Measurements from ENCODE around the gene SLC39A11.
A peak's percentile ranks its signal among the peaks of the same experiment; 100 is the strongest.
"Not testable (repeated sequence)": the region's sequence is repeated elsewhere in the genome, so short reads cannot be mapped to it uniquely, and the experiment has no call there.

Gene SLC39A11

GRCh38 chr17:73092523-73093135, at the start of gene SLC39A11:
Gene SLC39A11, minus strand, starts transcription at chr17:73092688. Its CDS starts 3,924 bp downstream, at chr17:73088764.
- peak; percentile 94 for DNase-seq

GRCh38 chr17:73141411-73141810, 48.9 kb upstream of the SLC39A11 start:
- DNase-seq: no peak

GRCh38 chr17:73140566-73140965, 48.1 kb upstream of the SLC39A11 start:
- no peak for DNase-seq

- no peak for DNase-seq
Observed at GRCh38 chr17:73139296-73139695, 46.8 kb upstream of the SLC39A11 start.

- DNase-seq: no peak
Observed at GRCh38 chr17:73138541-73139138, 46.2 kb upstream of the SLC39A11 start.

- no peak for DNase-seq
Observed at GRCh38 chr17:73137376-73137775, 44.9 kb upstream of the SLC39A11 start.

GRCh38 chr17:73135766-73136165, 43.3 kb upstream of the SLC39A11 start:
- DNase-seq: no peak

- no peak for DNase-seq
Observed at GRCh38 chr17:73133911-73134649, 41.6 kb upstream of the SLC39A11 start.

GRCh38 chr17:73132085-73132492, 39.6 kb upstream of the SLC39A11 start:
- no peak for DNase-seq

GRCh38 chr17:73131439-73131838, 39.0 kb upstream of the SLC39A11 start:
- DNase-seq: not testable (repeated sequence)

GRCh38 chr17:73130977-73131376, 38.5 kb upstream of the SLC39A11 start:
- no peak for DNase-seq

GRCh38 chr17:73128496-73128895, 36.0 kb upstream of the SLC39A11 start:
- no peak for DNase-seq

- peak; percentile 53 for DNase-seq
Observed at GRCh38 chr17:73126716-73127473, 34.4 kb upstream of the SLC39A11 start.

GRCh38 chr17:73123606-73124320, 31.3 kb upstream of the SLC39A11 start:
- DNase-seq: no peak

GRCh38 chr17:73122953-73123605, 30.6 kb upstream of the SLC39A11 start:
- no peak for DNase-seq

- no peak for DNase-seq
Observed at GRCh38 chr17:73121506-73121905, 29.0 kb upstream of the SLC39A11 start.

GRCh38 chr17:73119631-73120030, 27.1 kb upstream of the SLC39A11 start:
- DNase-seq: no peak

GRCh38 chr17:73118951-73119391, 26.5 kb upstream of the SLC39A11 start:
- no peak for DNase-seq

- no peak for DNase-seq
Observed at GRCh38 chr17:73118139-73118538, 25.7 kb upstream of the SLC39A11 start.

GRCh38 chr17:73112246-73112645, 19.8 kb upstream of the SLC39A11 start:
- DNase-seq: no peak

- no peak for DNase-seq
Observed at GRCh38 chr17:73111386-73111785, 18.9 kb upstream of the SLC39A11 start.

- DNase-seq: no peak
Observed at GRCh38 chr17:73107191-73107590, 14.7 kb upstream of the SLC39A11 start.

Measured in EL (cell line).